Measurements from ENCODE around the gene NLRC3.
"Not testable (repeated sequence)": the region's sequence is repeated elsewhere in the genome, so short reads cannot be mapped to it uniquely, and the experiment has no call there.

NLRC3 gene, protein sequence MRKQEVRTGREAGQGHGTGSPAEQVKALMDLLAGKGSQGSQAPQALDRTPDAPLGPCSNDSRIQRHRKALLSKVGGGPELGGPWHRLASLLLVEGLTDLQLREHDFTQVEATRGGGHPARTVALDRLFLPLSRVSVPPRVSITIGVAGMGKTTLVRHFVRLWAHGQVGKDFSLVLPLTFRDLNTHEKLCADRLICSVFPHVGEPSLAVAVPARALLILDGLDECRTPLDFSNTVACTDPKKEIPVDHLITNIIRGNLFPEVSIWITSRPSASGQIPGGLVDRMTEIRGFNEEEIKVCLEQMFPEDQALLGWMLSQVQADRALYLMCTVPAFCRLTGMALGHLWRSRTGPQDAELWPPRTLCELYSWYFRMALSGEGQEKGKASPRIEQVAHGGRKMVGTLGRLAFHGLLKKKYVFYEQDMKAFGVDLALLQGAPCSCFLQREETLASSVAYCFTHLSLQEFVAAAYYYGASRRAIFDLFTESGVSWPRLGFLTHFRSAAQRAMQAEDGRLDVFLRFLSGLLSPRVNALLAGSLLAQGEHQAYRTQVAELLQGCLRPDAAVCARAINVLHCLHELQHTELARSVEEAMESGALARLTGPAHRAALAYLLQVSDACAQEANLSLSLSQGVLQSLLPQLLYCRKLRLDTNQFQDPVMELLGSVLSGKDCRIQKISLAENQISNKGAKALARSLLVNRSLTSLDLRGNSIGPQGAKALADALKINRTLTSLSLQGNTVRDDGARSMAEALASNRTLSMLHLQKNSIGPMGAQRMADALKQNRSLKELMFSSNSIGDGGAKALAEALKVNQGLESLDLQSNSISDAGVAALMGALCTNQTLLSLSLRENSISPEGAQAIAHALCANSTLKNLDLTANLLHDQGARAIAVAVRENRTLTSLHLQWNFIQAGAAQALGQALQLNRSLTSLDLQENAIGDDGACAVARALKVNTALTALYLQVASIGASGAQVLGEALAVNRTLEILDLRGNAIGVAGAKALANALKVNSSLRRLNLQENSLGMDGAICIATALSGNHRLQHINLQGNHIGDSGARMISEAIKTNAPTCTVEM

DNA sequence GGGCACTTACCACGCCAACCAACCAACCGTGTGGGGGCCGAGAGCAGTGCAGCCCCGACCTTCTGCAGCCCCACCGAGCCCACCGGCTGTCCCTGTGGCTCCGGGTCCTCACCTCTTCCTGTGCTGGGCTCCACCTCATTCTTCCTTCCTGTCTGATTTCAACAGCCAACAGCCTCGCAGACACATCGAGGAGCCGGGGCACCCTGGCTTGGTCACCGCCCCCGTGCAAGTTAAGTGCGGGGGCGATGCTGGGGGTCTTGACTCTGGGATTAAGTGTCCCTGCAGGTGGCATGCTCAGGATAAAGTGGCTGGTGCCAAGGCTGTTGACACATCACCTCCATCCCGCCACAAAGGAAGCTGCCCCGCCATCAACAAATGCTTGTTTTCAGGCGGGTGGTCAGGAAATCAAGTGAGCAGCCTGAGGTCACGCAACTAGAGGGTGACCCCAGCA is at the start of gene NLRC3:
TSS of gene NLRC3 (minus strand) at position 102 of the 451 bp plus-strand sequence. CDS start 12,367 bp downstream, outside the sequence.
- H3K4me3 ChIP-seq, result no peak within 1 kb of the TSS
- H3K9me3 ChIP-seq, result no peaks in the 10 kb centered on the region
- no peak for DNase-seq (ENCODE audit: low spot score in 2 of 2)
- no peaks in the 10 kb centered on the region for H3K36me3 ChIP-seq (replicated peaks)
- no peaks in the 10 kb centered on the region for H3K4me1 ChIP-seq
- in situ Hi-C loops (cut with MboI; ENCODE audit: low sequenced_read_pairs), result no loop called here
- no peaks in the 10 kb centered on the region for H3K27me3 ChIP-seq (ENCODE audit: low read depth)

DNA sequence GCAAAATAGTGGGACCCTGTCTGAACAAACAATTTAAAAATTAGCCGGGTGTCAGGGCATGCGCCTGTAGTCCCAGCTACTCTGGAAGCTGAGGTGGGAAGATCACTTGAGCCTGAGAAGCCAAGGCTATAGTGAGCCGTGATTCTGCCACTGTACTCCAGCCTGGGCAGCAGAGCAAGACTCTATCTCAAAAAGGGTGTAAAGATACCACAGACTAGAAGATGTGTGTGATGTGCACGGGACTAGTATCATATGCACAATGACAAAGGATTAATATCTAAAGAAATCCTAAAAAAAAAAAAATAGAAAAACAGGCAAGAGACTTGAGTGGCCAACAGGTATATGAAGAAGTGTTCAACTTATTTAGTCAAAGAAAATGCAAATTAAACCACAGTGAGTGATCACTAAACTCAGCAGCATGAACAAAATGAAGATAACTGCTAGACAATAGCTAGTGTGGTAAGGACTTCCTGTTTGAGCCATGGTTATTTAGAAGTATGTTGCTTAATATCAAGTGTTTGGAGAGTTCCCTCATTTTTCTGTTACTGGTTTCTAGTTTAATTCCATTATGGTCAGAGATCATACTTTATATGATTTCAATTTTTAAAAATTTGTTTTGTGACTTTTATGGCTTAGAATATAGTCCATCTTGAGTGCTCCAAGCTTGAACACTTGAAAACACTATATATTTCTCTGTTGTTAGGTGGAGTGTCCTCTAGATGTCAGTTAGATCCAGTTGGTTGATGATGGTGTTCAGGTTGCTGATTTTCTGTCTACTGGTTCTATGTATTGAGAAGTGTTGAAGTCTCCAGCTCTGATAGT is 48.9 kb upstream of the NLRC3 start:
- in situ Hi-C loops (cut with MboI; ENCODE audit: low sequenced_read_pairs), result no loop called here
- H3K27me3 ChIP-seq (ENCODE audit: low read depth), result no peaks in the 10 kb centered on the region
- no peak for DNase-seq (ENCODE audit: low spot score in 2 of 2)
- H3K4me3 ChIP-seq, result no peak overlapping the region
- H3K9me3 ChIP-seq, result no peaks in the 10 kb centered on the region
- no peaks in the 10 kb centered on the region for H3K36me3 ChIP-seq (replicated peaks)
- peaks cover 20% of the 10 kb centered on the region for H3K4me1 ChIP-seq

DNA sequence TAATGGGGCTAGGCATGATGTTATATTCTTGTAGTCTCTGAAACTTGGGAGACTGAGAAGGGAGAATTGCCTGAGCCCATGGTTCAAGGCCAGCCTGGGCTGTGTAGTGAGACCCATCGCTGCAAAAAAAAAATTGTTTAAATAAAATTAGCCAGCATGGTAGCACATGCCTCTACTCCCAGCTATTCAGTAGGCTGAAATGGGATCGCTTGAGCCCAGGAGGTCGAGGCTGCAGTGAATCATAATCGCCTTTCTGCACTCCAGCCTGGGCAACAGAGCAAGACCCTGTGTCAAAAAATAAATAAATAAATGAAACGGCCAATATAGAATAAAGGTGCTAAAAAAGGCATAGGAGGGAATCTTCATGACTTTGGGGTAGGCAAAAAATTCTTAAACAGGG is 48.1 kb upstream of the NLRC3 start:
- Histone ChIP-seq H3K36me3 (replicated peaks) (no peaks in the 10 kb centered on the region), H3K4me1 (peaks cover 20% of the 10 kb centered on the region), H3K27me3 (ENCODE audit: low read depth) (no peaks in the 10 kb centered on the region), H3K9me3 (no peaks in the 10 kb centered on the region), H3K4me3 (no peak overlapping the region)
- no peak for DNase-seq (ENCODE audit: low spot score in 2 of 2)
- in situ Hi-C loops (cut with MboI; ENCODE audit: low sequenced_read_pairs), result no loop called here

DNA sequence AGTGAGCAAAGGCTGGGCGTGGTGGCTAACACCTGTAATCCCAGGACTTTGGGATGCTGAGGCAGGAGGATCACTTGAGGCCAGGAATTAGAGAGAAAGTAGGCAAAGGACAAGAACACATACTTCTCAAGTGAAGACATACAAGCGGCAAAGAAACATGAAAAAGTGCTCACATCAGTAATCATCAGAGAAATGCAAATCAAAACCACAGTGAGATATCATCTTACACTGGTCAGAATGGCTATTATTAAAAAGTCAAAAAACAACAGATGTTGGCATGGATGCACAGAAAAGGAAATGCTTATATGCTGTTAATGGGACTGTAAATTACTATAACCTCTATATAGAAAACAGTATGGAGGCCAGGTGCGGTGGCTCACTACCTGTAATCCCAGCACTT is 46.4 kb upstream of the NLRC3 start:
- Histone ChIP-seq H3K36me3 (replicated peaks) (no peaks in the 10 kb centered on the region), H3K4me3 (no peak overlapping the region), H3K4me1 (peaks cover 14% of the 10 kb centered on the region), H3K9me3 (no peaks in the 10 kb centered on the region), H3K27me3 (ENCODE audit: low read depth) (no peaks in the 10 kb centered on the region)
- in situ Hi-C loops (cut with MboI; ENCODE audit: low sequenced_read_pairs), result no loop called here
- no peak for DNase-seq (ENCODE audit: low spot score in 2 of 2)

DNA sequence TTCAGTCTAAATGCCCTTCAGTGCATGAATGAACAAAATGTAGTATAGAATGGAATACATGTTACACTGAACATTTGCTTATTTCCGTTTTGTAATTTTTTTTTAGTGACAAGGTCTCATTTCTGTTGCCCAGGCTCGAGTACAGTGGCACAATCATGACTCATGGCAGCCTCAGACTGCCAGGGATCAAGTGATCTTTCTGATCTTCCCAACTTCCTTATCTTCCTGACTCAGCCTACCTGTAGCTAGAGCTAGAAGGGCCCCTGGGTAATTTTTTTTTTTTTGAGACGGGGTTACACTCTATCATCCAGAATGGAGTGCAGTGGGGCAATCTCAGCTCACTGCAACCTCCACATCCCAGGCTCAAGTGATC is 41.6 kb upstream of the NLRC3 start:
- DNase-seq (ENCODE audit: low spot score in 2 of 2), result no peak
- in situ Hi-C loops (cut with MboI; ENCODE audit: low sequenced_read_pairs), result no loop called here
- no peak overlapping the region for H3K4me3 ChIP-seq
- H3K36me3 ChIP-seq (replicated peaks), result no peaks in the 10 kb centered on the region; the same call in 1 of the 2 replicates
- no peaks in the 10 kb centered on the region for H3K9me3 ChIP-seq
- no peaks in the 10 kb centered on the region for H3K27me3 ChIP-seq (ENCODE audit: low read depth)
- no peaks in the 10 kb centered on the region for H3K4me1 ChIP-seq

DNA sequence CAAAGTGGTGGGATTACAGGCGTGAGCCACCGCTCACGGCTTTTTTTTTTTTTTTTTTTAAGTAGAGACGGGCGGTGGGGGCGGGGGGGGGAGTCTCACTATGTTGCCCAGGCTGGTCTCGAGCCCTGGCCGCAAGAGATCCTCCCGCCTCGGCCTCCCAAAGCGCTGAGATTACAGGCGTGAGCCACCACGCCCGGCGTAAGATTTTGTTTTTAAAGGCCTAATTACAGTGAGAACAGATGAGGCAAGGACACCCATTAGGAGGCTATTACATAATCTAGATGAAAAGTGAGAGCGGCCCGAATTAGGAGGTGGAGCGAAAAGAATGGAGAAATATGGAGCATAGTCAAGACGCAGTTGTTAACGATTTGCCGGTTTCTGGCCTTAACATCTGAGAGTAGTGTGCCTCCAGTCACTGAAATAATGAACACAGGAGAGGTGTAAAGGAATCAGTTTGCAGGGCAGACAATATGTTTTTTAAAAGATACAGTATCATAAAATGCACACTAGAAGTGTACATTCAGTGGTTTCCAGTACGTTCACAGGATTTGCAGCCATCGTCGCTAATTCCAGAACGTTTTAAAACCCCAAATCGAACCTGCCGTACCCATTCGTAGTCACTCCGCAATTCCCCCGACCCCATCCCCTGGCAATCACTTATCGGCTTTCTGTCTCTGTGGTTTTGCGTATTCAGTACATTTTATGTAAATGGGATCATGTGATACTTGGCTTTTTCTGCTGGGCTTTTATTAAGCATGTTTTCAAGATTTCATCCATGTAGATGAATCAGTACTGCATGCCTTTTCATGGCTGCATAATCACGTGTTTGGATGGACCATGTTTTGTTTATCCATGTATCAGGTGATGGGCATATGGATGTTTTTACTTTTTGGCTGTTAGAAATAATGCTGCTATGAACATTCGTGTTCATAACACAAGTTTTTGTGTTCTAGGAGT is 35.6 kb upstream of the NLRC3 start:
- H3K27me3 ChIP-seq (ENCODE audit: low read depth), result no peaks in the 10 kb centered on the region
- no peaks in the 10 kb centered on the region for H3K9me3 ChIP-seq
- no peak for DNase-seq (ENCODE audit: low spot score in 2 of 2)
- H3K4me3 ChIP-seq, result peak overlapping the region; percentile 99
- in situ Hi-C loops (cut with MboI; ENCODE audit: low sequenced_read_pairs), result no loop called here
- peaks cover 9% of the 10 kb centered on the region; the same call in 1 of the 2 replicates for H3K4me1 ChIP-seq
- peaks cover 3% of the 10 kb centered on the region for H3K36me3 ChIP-seq (replicated peaks)

DNA sequence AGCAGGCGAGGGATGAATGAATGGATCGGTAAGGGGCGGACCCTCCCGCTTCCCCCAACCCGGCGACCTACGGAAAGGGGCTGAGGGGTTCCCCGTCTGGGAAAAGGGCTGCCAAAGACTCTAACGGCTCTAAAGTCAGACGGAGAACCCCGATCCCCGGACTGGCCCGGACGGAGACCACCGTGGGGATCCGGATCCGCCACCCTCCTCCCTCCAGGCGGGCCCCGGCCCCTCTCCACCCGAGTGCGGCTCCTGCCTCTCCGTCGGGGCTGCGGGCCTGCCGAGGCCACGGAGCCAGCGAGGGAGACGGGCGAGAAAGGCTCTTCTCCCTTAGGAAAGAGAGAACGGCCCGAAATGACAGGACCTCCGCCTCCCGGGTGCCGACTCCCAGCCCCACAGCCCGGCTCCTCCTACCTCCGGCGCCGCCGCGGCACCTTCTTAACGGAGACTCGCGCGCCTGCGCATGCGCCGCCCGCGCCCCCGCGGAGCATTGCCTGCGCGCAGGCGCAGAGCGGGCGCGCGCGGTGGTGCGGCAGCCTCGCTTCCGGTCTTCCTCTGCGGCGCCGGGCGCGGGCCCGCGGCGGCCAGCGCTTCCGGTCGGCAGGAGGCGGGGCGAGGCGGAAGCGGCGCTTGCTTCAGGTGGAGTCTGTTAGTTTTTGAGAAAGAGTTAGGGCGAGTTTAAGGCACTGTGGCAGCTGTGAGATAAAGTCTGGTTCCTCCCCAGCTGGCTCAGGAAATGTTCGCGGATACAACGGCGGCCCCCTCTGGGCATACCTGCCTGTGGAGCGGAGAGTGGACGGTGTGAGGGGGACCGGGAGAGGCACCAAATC is 34.2 kb upstream of the NLRC3 start, which contains the start of gene SLX4:
TSS of gene SLX4 (minus strand) at position 461 of the 830 bp plus-strand sequence. CDS start 2,642 bp downstream, outside the sequence.
- DNase-seq (ENCODE audit: low spot score in 2 of 2), result peak; percentile 90 to 91
- Histone ChIP-seq H3K9me3 (no peaks in the 10 kb centered on the region), H3K4me1 (peaks cover 9% of the 10 kb centered on the region; the same call in 1 of the 2 replicates), H3K36me3 (replicated peaks) (peaks cover 3% of the 10 kb centered on the region), H3K4me3 (peak within 1 kb of the TSS; percentile 99), H3K27me3 (ENCODE audit: low read depth) (no peaks in the 10 kb centered on the region)
- in situ Hi-C loops (cut with MboI; ENCODE audit: low sequenced_read_pairs), result no loop called here

DNA sequence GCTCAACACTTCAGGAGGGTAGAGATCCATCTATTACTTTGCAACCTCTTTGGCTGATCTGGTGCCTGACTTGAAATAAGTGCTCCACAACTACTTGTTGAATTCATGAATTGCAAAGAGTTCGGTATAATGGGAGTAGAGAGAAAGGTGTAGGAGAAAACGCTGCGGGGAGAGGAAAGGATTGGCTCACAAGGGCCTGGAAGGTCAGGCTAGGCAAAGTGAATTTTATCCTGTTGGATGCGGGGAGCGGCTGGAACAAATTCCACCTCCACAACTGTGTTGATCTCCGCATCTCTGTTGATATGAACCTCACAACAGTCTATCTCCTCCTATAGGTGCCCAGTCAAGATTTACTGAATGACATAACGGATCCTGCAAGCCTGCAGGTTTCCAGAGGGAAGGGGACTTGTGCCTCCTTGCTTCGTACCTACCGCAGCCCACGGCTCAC is 33.5 kb upstream of the NLRC3 start:
- DNase-seq (ENCODE audit: low spot score in 2 of 2), result no peak

DNA sequence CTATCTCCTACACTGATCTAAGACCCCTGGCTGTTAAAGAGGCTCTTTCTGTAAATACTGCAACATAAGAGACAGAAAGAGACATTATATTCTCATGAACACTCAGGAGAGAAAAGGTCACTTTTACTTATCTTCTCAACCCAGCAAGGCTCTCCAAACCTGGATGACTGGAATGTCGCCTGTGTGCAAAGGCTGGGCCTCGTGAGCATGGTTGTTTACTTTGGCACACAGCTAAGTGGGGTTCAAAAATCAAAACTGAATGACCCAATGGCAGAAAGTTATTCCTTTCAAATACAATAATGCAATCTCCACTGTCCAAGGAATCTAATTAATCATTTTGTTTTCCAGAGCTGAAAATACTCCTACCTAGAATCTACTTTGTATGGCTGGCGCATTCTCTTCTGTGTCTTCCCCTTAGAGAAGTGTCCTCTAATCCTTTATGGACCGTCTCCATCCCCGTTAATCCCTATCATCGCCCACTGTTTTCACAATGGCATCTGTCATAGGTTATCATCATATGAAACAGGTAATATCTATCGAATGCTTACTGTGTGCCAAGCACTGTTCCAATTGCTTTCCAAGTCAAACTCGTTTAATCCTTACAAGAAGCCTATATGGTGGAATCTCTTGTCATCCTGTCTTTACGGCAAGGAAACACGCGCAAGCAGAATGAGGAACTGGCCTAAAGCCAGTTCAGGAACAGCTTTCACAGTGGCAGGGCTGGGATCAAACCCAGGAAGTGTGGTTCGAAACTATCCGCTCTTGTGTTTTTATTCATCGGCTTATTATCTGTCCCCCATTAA is 32.9 kb upstream of the NLRC3 start:
- no peak for DNase-seq (ENCODE audit: low spot score in 2 of 2)
- peaks cover 9% of the 10 kb centered on the region; the same call in 1 of the 2 replicates for H3K4me1 ChIP-seq
- peaks cover 3% of the 10 kb centered on the region for H3K36me3 ChIP-seq (replicated peaks)
- H3K9me3 ChIP-seq, result no peaks in the 10 kb centered on the region
- peak overlapping the region; percentile 99 for H3K4me3 ChIP-seq
- in situ Hi-C loops (cut with MboI; ENCODE audit: low sequenced_read_pairs), result no loop called here
- H3K27me3 ChIP-seq (ENCODE audit: low read depth), result no peaks in the 10 kb centered on the region

More for the DNA sequence above, 33.5 kb upstream of the NLRC3 start:
- no peaks in the 10 kb centered on the region for H3K9me3 ChIP-seq
- peaks cover 9% of the 10 kb centered on the region; the same call in 1 of the 2 replicates for H3K4me1 ChIP-seq
- peak overlapping the region; percentile 99 for H3K4me3 ChIP-seq
- no peaks in the 10 kb centered on the region for H3K27me3 ChIP-seq (ENCODE audit: low read depth)
- in situ Hi-C loops (cut with MboI; ENCODE audit: low sequenced_read_pairs), result no loop called here
- H3K36me3 ChIP-seq (replicated peaks), result peaks cover 3% of the 10 kb centered on the region

DNA sequence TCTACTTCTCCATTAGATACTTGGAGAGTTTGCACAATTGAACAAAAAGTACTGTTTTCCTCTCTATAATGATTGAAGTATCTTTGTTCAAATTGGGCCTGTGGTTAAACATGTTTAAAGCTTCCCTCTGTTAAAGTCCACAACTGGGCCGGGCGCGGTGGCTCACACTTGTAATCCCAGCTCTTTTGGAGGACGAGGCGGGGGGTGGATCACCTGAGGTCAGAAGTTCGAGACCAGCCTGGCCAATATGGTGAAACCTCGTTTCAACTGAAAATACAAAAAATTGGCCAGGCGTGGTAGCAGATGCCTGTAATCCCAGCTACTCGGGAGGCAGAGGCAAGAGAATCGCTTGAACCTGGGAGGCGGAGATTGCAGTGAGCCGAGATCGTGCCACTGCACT is 31.8 kb upstream of the NLRC3 start:
- H3K9me3 ChIP-seq; H3K27me3 ChIP-seq (ENCODE audit: low read depth); H3K4me1 ChIP-seq; H3K4me3 ChIP-seq; DNase-seq (ENCODE audit: low spot score in 2 of 2); H3K36me3 ChIP-seq (replicated peaks); in situ Hi-C loops (cut with MboI; ENCODE audit: low sequenced_read_pairs): not testable (repeated sequence)

DNA sequence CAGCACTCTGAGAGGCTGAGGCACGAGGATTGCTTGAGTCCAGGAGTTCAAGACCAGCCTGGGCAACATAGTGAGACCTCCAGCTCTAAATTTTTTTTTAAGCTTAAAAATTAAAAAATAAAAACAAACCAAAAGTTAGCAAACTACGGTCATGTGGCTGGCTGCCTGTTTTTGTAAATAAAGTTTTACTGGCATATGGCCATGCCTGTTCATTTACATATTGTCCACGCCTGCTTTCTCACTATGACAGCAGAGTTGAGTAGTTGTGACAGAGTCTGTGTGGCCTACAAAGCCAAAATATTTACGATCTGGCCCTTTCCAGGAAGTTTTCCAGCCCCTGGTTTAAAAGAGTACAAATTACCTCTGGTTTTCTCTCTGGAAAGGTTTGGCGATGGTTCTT is 30.9 kb upstream of the NLRC3 start:
- in situ Hi-C loops (cut with MboI; ENCODE audit: low sequenced_read_pairs), result no loop called here
- Histone ChIP-seq H3K4me1 (peaks cover 9% of the 10 kb centered on the region; the same call in 1 of the 2 replicates), H3K4me3 (no peak overlapping the region), H3K36me3 (replicated peaks) (peaks cover 3% of the 10 kb centered on the region), H3K9me3 (no peaks in the 10 kb centered on the region), H3K27me3 (ENCODE audit: low read depth) (no peaks in the 10 kb centered on the region)
- DNase-seq (ENCODE audit: low spot score in 2 of 2), result no peak
